EH (cell line): ENCODE results near the gene ZEB2.
A peak's percentile ranks its signal among the peaks of the same experiment; 100 is the strongest.

Experiments used
- DNase-seq: peaks from one replicate; pipeline ENCODE4 v3.0.0-alpha.2; 2015; ENCODE audit warnings: low read depth

The ZEB2 gene

GRCh38 chr2:144351687-144352086 is 168.2 kb downstream of the ZEB2 start:
- DNase-seq, result peak; percentile 65

GRCh38 chr2:144350151-144350802 is 169.6 kb downstream of the ZEB2 start:
- peak; percentile 44 for DNase-seq

GRCh38 chr2:144349674-144350073 is 170.2 kb downstream of the ZEB2 start:
- no peak for DNase-seq

GRCh38 chr2:144348846-144349245 is 171.1 kb downstream of the ZEB2 start:
- DNase-seq, result no peak

GRCh38 chr2:144346229-144346628 is 173.7 kb downstream of the ZEB2 start:
- DNase-seq, result no peak

- no peak for DNase-seq
These were observed 176.8 kb downstream of the ZEB2 start for GRCh38 chr2:144343145-144343544.

GRCh38 chr2:144341538-144341937 is 178.4 kb downstream of the ZEB2 start:
- DNase-seq, result no peak

- no peak for DNase-seq
These were observed 180.9 kb downstream of the ZEB2 start for GRCh38 chr2:144339048-144339447.

- DNase-seq, result no peak
These were observed 185.4 kb downstream of the ZEB2 start for GRCh38 chr2:144334551-144334950.
